H9 (cell line): Measurements from ENCODE around the gene MLNR. TPM values are rescaled to one million over a fixed set of nuclear protein-coding genes. Genes with fewer than 3 reads are reported as not detected.

Experiments used
- DNase-seq: peaks from one replicate; pipeline ENCODE4 v3.0.0-alpha.2; 2017
- H2AFZ ChIP-seq: one replicate; pipeline ENCODE4 v1.6.1; 2013; ENCODE audit warnings: mild to moderate bottlenecking, low read length, control low read depth, moderate library complexity
- H2AK5ac ChIP-seq: 2 replicates; pipeline ENCODE4 v1.6.1; 2013; ENCODE audit warnings: low read length, control low read depth, mixed read lengths; ENCODE audit not compliant: insufficient read length
- H2BK120ac ChIP-seq: one replicate; pipeline ENCODE4 v1.6.1; 2013; ENCODE audit warnings: low read depth, mild to moderate bottlenecking, low read length, control low read depth, inconsistent platforms; ENCODE audit not compliant: poor library complexity, severe bottlenecking
- H2BK12ac ChIP-seq: 2 replicates; pipeline ENCODE4 v1.6.1; 2013; ENCODE audit warnings: low read length, control low read depth, mixed read lengths, low read depth; ENCODE audit not compliant: insufficient read length
- H2BK15ac ChIP-seq: 2 replicates; pipeline ENCODE4 v1.6.1; 2013; ENCODE audit warnings: low read depth, low read length, control low read depth
- H2BK20ac ChIP-seq: one replicate; pipeline ENCODE4 v1.6.1; 2013; ENCODE audit warnings: low read depth, mild to moderate bottlenecking, low read length, control low read depth, inconsistent platforms; ENCODE audit not compliant: poor library complexity, severe bottlenecking
- H2BK5ac ChIP-seq: 2 replicates; pipeline ENCODE4 v1.6.1; 2013; ENCODE audit warnings: low read length, control low read depth, mixed read lengths; ENCODE audit not compliant: insufficient read length
- H3K14ac ChIP-seq: 2 replicates; pipeline ENCODE4 v1.6.1; 2013; ENCODE audit warnings: low read length, control low read depth; ENCODE audit not compliant: insufficient read depth
- H3K18ac ChIP-seq: 2 replicates; pipeline ENCODE4 v1.6.1; 2013; ENCODE audit warnings: low read depth, mild to moderate bottlenecking, mixed read lengths, low read length, control low read depth; ENCODE audit not compliant: insufficient read length
- H3K23ac ChIP-seq: 2 replicates; pipeline ENCODE4 v1.6.1; 2013; ENCODE audit warnings: low read length, control low read depth, mixed read lengths, low read depth; ENCODE audit not compliant: insufficient read length
- H3K23me2 ChIP-seq: 2 replicates; pipeline ENCODE4 v1.6.1; 2013; ENCODE audit warnings: low read depth, mild to moderate bottlenecking, mixed read lengths, low read length, control low read depth; ENCODE audit not compliant: insufficient read length, poor library complexity, severe bottlenecking
- H3K27ac ChIP-seq: 2 replicates; pipeline ENCODE4 v1.5.1; 2013; ENCODE audit warnings: low read length, control low read depth, mixed read lengths, low read depth; ENCODE audit not compliant: insufficient read length
- H3K27me3 ChIP-seq: 2 replicates; pipeline ENCODE4 v1.6.1; 2013; ENCODE audit warnings: low read length, control low read depth, inconsistent platforms; ENCODE audit not compliant: insufficient read depth
- H3K4ac ChIP-seq: 2 replicates; pipeline ENCODE4 v1.6.1; 2013; ENCODE audit warnings: low read depth, mild to moderate bottlenecking, control low read depth, inconsistent platforms, low read length, moderate library complexity
- H3K4me1 ChIP-seq: 2 replicates; pipeline ENCODE4 v1.6.1; 2013; ENCODE audit warnings: low read length, control low read depth, inconsistent platforms; ENCODE audit not compliant: insufficient read depth
- H3K4me2 ChIP-seq: 2 replicates; pipeline ENCODE4 v1.6.1; 2013; ENCODE audit warnings: low read length, control low read depth, mixed read lengths; ENCODE audit not compliant: insufficient read length, insufficient read depth
- H3K56ac ChIP-seq: 2 replicates; pipeline ENCODE4 v1.6.1; 2013; ENCODE audit warnings: low read depth, mild to moderate bottlenecking, mixed read lengths, low read length, control low read depth; ENCODE audit not compliant: insufficient read length
- H3K79me1 ChIP-seq: 2 replicates; pipeline ENCODE4 v1.6.1; 2013; ENCODE audit warnings: low read depth, mild to moderate bottlenecking, moderate library complexity, low read length, control low read depth, inconsistent platforms; ENCODE audit not compliant: insufficient read depth, poor library complexity, severe bottlenecking
- H3K79me2 ChIP-seq: 2 replicates; pipeline ENCODE4 v1.6.1; 2013; ENCODE audit warnings: low read length, control low read depth, inconsistent platforms; ENCODE audit not compliant: insufficient read depth
- H3K9ac ChIP-seq: 2 replicates; pipeline ENCODE4 v1.6.1; 2013; ENCODE audit warnings: low read length, control low read depth, mixed read lengths; ENCODE audit not compliant: insufficient read length; ENCODE audit errors: extremely low read depth
- H3K9me3 ChIP-seq: one replicate; pipeline ENCODE4 v1.6.1; 2013; ENCODE audit warnings: low read depth, low read length, inconsistent platforms; ENCODE audit not compliant: control insufficient read depth
- H3T11ph ChIP-seq: one replicate; pipeline ENCODE4 v1.6.1; 2013; ENCODE audit warnings: mild to moderate bottlenecking, low read length, control low read depth, inconsistent platforms
- H4K20me1 ChIP-seq: one replicate; pipeline ENCODE4 v1.6.1; 2013; ENCODE audit not compliant: control insufficient read depth, insufficient read length, insufficient read depth
- H4K5ac ChIP-seq: 2 replicates; pipeline ENCODE4 v1.6.1; 2013; ENCODE audit warnings: low read depth, mild to moderate bottlenecking, mixed read lengths, low read length, control low read depth; ENCODE audit not compliant: insufficient read length
- H4K8ac ChIP-seq: replicated peaks from 2 replicates; pipeline ENCODE4 v1.6.1; 2013; ENCODE audit warnings: low read length, control low read depth, mixed read lengths, low read depth; ENCODE audit not compliant: insufficient read length
- H4K91ac ChIP-seq: 2 replicates; pipeline ENCODE4 v1.6.1; 2013; ENCODE audit warnings: low read depth, mild to moderate bottlenecking, moderate library complexity, mixed read lengths, low read length, control low read depth; ENCODE audit not compliant: insufficient read length
- H3K27ac Mint-ChIP-seq, 3 experiments: 2 replicates in 2 of 3; 3 replicates in 1 of 3; pipeline ENCODE4 v1.8.0; 2020 to 2021; ENCODE audit warnings: mixed read lengths in 3 of 3, mild to moderate bottlenecking in 1 of 3, moderate library complexity in 1 of 3
- H3K27me3 Mint-ChIP-seq: 2 replicates; pipeline ENCODE4 v1.8.0; 2021; ENCODE audit warnings: low read depth, mild to moderate bottlenecking, moderate library complexity, mixed read lengths
- H3K36me3 Mint-ChIP-seq, 3 experiments: 2 replicates in 2 of 3; 3 replicates in 1 of 3; pipeline ENCODE4 v1.8.0; 2020 to 2021; ENCODE audit warnings: low read depth in 3 of 3, mixed read lengths in 3 of 3; ENCODE audit not compliant: insufficient read depth in 1 of 3
- H3K4me1 Mint-ChIP-seq, 2 experiments: 2 replicates each; pipeline ENCODE4 v1.8.0; 2020; ENCODE audit warnings: mixed read lengths in 2 of 2
- H3K4me3 Mint-ChIP-seq, 2 experiments: 2 replicates in 1 of 2; 3 replicates in 1 of 2; pipeline ENCODE4 v1.8.0; 2020 to 2021; ENCODE audit warnings: mild to moderate bottlenecking in 2 of 2, mixed read lengths in 2 of 2, moderate library complexity in 1 of 2
- H3K9me3 Mint-ChIP-seq, 2 experiments: 2 replicates in 1 of 2; 3 replicates in 1 of 2; pipeline ENCODE4 v1.8.0; 2020; ENCODE audit warnings: mild to moderate bottlenecking in 2 of 2, mixed read lengths in 2 of 2, moderate library complexity in 1 of 2
- WGBS: extraction: QIAGEN DNeasy Blood & Tissue Kit; methylation state at CpG from one replicate; pipeline ENCODE4 v1.1.7; 2013; ENCODE audit warnings: missing lambda C conversion rate, low lambda C conversion rate, mixed read lengths; ENCODE audit not compliant: insufficient read length; ENCODE audit errors: extremely low coverage; 5-methylcytosine and 5-hydroxymethylcytosine counted together
- total RNA-seq: library from RNA; stranded (reverse); gene quantifications from 2 replicates; pipeline ENCODE4 v1.2.1, GENCODE V29; 2021
- TF ChIP-seq, protein P1 (sequence below): fragments of 200-600 bp; sonication (generic); conservative IDR thresholded peaks from 3 replicates; pipeline ENCODE4 v1.8.0; 2021; ENCODE audit warnings: antibody characterized with exemption, mild to moderate bottlenecking

The MLNR gene
- total RNA-seq, 1 experiment from 2014 or later = not detected

DNA sequence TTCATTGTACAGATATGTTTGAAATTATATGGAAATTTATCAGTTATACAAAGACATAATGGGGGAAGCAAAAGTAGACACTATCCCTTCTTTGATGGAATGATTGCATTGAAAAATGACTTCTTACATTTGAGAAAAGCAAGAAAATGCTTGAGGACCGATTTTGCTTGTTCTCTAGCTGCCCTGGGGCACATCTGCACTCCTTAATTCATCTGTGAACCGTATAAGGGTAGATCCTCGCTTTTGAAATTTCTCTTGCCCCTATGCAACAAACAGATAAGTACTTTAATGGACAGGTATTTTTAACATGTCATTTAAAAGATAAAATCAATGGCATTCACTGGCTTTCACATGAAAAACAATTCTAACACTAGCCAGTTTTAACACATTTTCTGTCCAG is 13.5 kb upstream of the MLNR start:
- H2BK12ac ChIP-seq = no peak overlapping the region
- Mint-ChIP-seq H3K4me1 (no peaks in the 10 kb centered on the region), H3K36me3 (peaks cover 9 to 56% (median 13%) of the 10 kb centered on the region in 3 experiments; a peak in 6 of 7 replicates), H3K27ac (no peak overlapping the region), H3K4me3 (no peak overlapping the region), H3K27me3 (no peaks in the 10 kb centered on the region; the same call in 1 of the 2 replicates), H3K9me3 (no peaks in the 10 kb centered on the region)
- H4K20me1 ChIP-seq = no peaks in the 10 kb centered on the region
- no peaks in the 10 kb centered on the region for H3K79me1 ChIP-seq
- H3K4ac ChIP-seq = no peak overlapping the region
- no peak for DNase-seq
- no peak overlapping the region for H3K23ac ChIP-seq
- no peak overlapping the region for H4K5ac ChIP-seq
- H2AFZ ChIP-seq = no peak overlapping the region
- WGBS = no CpG with 5 or more reads among the region's 3 CpGs
- no peak overlapping the region for H2BK20ac ChIP-seq
- no peaks in the 10 kb centered on the region for H3K79me2 ChIP-seq
- H3K18ac ChIP-seq = no peak overlapping the region
- no peaks in the 10 kb centered on the region for H3K9me3 ChIP-seq
- H3K23me2 ChIP-seq = no peaks in the 10 kb centered on the region
- no peak overlapping the region for H3K27ac ChIP-seq
- H2AK5ac ChIP-seq = no peak overlapping the region
- H2BK15ac ChIP-seq = no peak overlapping the region
- H2BK120ac ChIP-seq = no peak overlapping the region
- TF ChIP-seq, protein P1, sequence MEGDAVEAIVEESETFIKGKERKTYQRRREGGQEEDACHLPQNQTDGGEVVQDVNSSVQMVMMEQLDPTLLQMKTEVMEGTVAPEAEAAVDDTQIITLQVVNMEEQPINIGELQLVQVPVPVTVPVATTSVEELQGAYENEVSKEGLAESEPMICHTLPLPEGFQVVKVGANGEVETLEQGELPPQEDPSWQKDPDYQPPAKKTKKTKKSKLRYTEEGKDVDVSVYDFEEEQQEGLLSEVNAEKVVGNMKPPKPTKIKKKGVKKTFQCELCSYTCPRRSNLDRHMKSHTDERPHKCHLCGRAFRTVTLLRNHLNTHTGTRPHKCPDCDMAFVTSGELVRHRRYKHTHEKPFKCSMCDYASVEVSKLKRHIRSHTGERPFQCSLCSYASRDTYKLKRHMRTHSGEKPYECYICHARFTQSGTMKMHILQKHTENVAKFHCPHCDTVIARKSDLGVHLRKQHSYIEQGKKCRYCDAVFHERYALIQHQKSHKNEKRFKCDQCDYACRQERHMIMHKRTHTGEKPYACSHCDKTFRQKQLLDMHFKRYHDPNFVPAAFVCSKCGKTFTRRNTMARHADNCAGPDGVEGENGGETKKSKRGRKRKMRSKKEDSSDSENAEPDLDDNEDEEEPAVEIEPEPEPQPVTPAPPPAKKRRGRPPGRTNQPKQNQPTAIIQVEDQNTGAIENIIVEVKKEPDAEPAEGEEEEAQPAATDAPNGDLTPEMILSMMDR = no peak
- H3K4me2 ChIP-seq = no peak overlapping the region
- H4K8ac ChIP-seq = no peak overlapping the region
- no peak overlapping the region for H3K14ac ChIP-seq
- no peaks in the 10 kb centered on the region for H3K27me3 ChIP-seq
- no peak overlapping the region for H2BK5ac ChIP-seq
- H3K9ac ChIP-seq = no peak overlapping the region
- no peak overlapping the region for H3T11ph ChIP-seq
- no peak overlapping the region for H3K56ac ChIP-seq
- H4K91ac ChIP-seq = no peak overlapping the region
- no peaks in the 10 kb centered on the region for H3K4me1 ChIP-seq
